Measurements from ENCODE around the gene AK4. TPM values are rescaled to one million over a fixed set of nuclear protein-coding genes. Genes with fewer than 3 reads are reported as not detected.
A peak's percentile ranks its signal among the peaks of the same experiment; 100 is the strongest.
"Not testable (repeated sequence)": the region's sequence is repeated elsewhere in the genome, so short reads cannot be mapped to it uniquely, and the experiment has no call there.

The AK4 gene
- total RNA-seq, 4 donors from 2014 or later: 7.8 to 13.9 (median 9.8) TPM

DNA sequence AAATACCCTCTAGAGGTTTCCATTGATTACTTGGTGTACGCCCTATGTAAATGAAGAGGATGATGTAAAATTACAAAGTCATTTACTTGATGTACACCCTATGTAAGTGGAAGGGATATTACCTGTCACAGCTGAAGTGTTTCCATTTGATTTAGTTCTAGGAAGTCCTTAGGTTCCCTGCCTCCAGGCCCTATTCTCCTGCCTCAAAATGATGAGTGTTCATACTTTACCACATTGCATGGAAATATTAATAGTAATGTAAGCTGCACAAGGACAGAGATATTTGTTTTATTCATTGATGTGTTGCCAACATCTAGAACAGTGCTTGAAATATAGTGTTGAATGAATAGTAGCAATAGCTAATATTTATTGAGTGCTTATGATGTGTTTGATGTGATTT lies 9.5 kb upstream of the AK4 start:
- TF ChIP-seq, protein P1, sequence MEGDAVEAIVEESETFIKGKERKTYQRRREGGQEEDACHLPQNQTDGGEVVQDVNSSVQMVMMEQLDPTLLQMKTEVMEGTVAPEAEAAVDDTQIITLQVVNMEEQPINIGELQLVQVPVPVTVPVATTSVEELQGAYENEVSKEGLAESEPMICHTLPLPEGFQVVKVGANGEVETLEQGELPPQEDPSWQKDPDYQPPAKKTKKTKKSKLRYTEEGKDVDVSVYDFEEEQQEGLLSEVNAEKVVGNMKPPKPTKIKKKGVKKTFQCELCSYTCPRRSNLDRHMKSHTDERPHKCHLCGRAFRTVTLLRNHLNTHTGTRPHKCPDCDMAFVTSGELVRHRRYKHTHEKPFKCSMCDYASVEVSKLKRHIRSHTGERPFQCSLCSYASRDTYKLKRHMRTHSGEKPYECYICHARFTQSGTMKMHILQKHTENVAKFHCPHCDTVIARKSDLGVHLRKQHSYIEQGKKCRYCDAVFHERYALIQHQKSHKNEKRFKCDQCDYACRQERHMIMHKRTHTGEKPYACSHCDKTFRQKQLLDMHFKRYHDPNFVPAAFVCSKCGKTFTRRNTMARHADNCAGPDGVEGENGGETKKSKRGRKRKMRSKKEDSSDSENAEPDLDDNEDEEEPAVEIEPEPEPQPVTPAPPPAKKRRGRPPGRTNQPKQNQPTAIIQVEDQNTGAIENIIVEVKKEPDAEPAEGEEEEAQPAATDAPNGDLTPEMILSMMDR (IDR thresholded peaks at IDR 0.05): no peak
- no peak for TF ChIP-seq POLR2A (IDR thresholded peaks at IDR 0.05)
- 95 to 98% methylated on average over 1 of the region's 1 CpG for WGBS, 2 donors
- DNase-seq: no peak
- H3K27me3 ChIP-seq: no peaks in the 10 kb centered on the region
- no peaks in the 10 kb centered on the region for H3K36me3 ChIP-seq
- H3K4me3 ChIP-seq (replicated peaks in 1 of 3): no peak overlapping the region
- H3K9me3 ChIP-seq: no peaks in the 10 kb centered on the region
- H3K4me1 ChIP-seq: no peaks in the 10 kb centered on the region
- intact Hi-C loops (cut with DNase I): no loop called here
- no peak overlapping the region for H3K27ac ChIP-seq

DNA sequence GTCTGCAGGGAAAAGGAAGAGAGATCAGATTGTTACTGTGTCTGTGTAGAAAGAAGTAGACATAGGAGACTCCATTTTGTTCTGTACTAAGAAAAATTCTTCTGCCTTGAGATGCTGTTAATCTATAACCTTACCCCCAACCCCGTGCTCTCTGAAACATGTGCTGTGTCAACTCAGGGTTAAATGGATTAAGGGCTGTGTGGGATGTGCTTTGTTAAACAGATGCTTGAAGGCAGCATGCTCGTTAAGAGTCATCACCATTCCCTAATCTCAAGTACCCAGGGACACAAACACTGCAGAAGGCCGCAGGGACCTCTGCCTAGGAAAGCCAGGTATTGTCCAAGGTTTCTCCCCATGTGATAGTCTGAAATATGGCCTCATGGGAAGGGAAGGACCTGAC lies 8.2 kb upstream of the AK4 start:
- 41 to 63% methylated on average over 3 of the region's 3 CpGs for WGBS, 2 donors

DNA sequence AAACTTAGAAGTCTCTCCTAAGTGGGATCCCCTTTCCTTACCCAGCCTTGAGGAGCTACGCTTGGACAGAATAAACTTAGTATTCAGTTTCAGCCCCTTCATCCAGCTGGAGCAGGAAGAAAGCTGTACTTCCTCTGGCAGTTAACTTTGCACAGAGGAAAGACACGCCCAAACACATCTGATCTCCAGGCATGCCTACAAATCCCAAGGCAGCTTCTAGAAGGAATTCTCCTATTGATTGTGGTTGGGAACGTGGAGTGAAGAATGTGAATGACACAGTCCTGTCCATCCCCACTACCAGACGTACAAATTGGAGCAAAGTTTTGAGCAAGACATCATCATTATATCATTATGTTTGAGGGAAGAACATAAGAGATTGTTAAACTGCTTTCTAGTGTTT lies 6.6 kb upstream of the AK4 start:
- H3K4me3 ChIP-seq (replicated peaks in 1 of 3): no peak overlapping the region
- DNase-seq: no peak
- no peak overlapping the region for H3K27ac ChIP-seq
- H3K9me3 ChIP-seq: no peaks in the 10 kb centered on the region
- WGBS, 2 donors: 47 to 59% methylated on average over 4 of the region's 4 CpGs
- H3K36me3 ChIP-seq: no peaks in the 10 kb centered on the region
- TF ChIP-seq, protein P1 (IDR thresholded peaks at IDR 0.05): no peak
- no peak for TF ChIP-seq POLR2A (IDR thresholded peaks at IDR 0.05)
- intact Hi-C loops (cut with DNase I): no loop called here
- H3K27me3 ChIP-seq: no peaks in the 10 kb centered on the region
- H3K4me1 ChIP-seq: no peaks in the 10 kb centered on the region

More for the DNA sequence above, 8.2 kb upstream of the AK4 start:
- H3K4me1 ChIP-seq; H3K9me3 ChIP-seq; H3K27me3 ChIP-seq; DNase-seq; H3K27ac ChIP-seq; H3K4me3 ChIP-seq (replicated peaks in 1 of 3); H3K36me3 ChIP-seq; intact Hi-C loops (cut with DNase I): not testable (repeated sequence)

DNA sequence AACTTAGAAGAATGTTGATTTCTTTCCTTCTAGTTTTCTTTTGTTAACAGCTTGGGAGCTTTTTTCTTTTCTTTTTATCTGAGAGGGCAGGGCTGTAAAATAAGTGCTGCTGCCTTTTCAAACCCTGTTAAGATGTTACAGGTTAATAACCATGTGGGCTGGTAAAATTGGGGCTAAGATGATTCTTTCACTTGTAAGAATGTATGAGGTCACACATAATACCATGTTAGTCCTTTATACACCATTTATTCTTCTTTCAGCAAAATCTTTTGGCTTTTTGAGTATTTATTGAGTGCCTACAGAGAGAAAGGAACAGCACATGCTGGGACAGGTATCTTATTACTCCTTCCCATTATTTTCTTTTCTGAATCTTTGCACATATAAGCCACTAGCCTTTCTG lies 6.1 kb upstream of the AK4 start:
- no peak overlapping the region for H3K27ac ChIP-seq

DNA sequence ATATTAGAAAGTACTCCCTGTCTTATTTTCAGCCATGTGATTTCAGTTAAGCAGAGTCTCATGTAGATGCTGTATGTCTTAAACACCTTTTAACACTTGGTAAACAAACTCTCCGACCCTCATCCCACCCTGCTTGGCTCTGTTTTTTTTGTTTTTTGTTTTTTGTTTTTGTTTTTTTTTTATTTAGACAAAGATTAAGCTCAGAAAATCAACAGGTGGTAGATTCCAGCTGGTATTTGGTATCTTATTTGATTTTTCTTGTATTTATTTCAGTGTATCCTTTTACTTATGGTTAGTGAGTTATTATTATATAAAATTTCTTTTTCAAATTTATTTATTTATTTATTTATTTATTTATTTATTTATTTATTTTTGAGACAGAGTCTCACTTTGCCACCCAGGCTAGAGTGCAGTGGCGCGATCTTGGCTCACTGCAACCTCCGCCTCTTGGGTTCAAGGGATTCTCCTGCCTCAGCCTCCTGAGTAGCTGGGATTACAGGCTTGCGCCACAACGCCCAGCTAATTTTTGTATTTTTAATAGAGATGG lies 4.8 kb upstream of the AK4 start:
- H3K4me3 ChIP-seq (replicated peaks in 1 of 3); H3K27me3 ChIP-seq; intact Hi-C loops (cut with DNase I); DNase-seq; H3K36me3 ChIP-seq; H3K4me1 ChIP-seq; H3K9me3 ChIP-seq; H3K27ac ChIP-seq: not testable (repeated sequence)
- WGBS, 2 donors: 94 to 97% methylated on average over 6 of the region's 6 CpGs

More for the DNA sequence above, 6.1 kb upstream of the AK4 start:
- H3K4me3 ChIP-seq (replicated peaks in 1 of 3): no peak overlapping the region
- intact Hi-C loops (cut with DNase I): no loop called here
- no peaks in the 10 kb centered on the region for H3K36me3 ChIP-seq
- H3K4me1 ChIP-seq: peaks cover 0 to 2% of the 10 kb centered on the region in 2 donors
- H3K27me3 ChIP-seq: no peaks in the 10 kb centered on the region
- no peak for TF ChIP-seq POLR2A (IDR thresholded peaks at IDR 0.05)
- no peak for DNase-seq
- no peaks in the 10 kb centered on the region for H3K9me3 ChIP-seq

DNA sequence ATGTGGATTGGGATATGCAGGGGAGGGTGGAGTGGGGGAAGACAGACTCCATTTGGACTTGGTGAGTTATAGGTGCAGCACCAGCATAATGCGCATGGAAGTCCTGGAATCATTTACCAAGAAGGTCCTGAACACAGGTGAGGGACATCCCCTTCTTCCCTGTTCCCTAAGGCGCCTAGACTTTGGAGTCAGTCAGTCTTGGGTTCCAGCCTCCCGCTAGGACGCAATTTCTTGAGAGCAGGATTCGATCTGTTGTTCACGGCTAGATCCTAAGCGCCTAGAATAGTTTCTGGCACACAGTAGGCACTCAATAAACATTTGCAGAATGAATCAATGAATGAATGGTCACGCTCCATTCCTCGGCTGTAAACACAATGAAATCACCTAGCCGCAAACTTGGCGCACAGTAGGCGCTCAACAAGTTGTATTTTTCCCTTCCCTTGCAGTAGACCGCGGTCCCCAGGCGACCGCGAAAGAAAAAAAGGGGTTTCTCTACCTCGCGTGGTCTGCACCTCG lies 1.0 kb upstream of the AK4 start:
- TF ChIP-seq POLR2A (IDR thresholded peaks at IDR 0.05): no peak
- TF ChIP-seq, protein P1 (IDR thresholded peaks at IDR 0.05): no peak
- no peaks in the 10 kb centered on the region for H3K9me3 ChIP-seq
- no peak overlapping the region for H3K27ac ChIP-seq
- H3K4me3 ChIP-seq (replicated peaks in 1 of 3): peak overlapping the region; percentile 68 to 76 (median 69)
- H3K4me1 ChIP-seq: peaks cover 0 to 5% of the 10 kb centered on the region in 2 donors
- DNase-seq: no peak
- no peaks in the 10 kb centered on the region for H3K36me3 ChIP-seq
- no peaks in the 10 kb centered on the region for H3K27me3 ChIP-seq
- 17 to 18% methylated on average over 18 to 20 of the region's 20 CpGs for WGBS, 2 donors
- intact Hi-C loops (cut with DNase I): no loop called here
